Measurements from ENCODE around the gene ANKS1A. TPM values are rescaled to one million over a fixed set of nuclear protein-coding genes. Genes with fewer than 3 reads are reported as not detected.

Gene ANKS1A
- total RNA-seq, 4 donors from 2014 or later, result 12.1 to 31.8 (median 24.1) TPM

GRCh38 chr6:35108309-35108885 is 219.3 kb downstream of the ANKS1A start:
- H3K27ac ChIP-seq, result no peak overlapping the region
- no peaks in the 10 kb centered on the region for H3K27me3 ChIP-seq
- no peaks in the 10 kb centered on the region for H3K4me1 ChIP-seq
- no peak overlapping the region for H3K4me3 ChIP-seq
- no peaks in the 10 kb centered on the region for H3K9me3 ChIP-seq
- intact Hi-C loops (cut with DNase I; ENCODE audit: low total_unique reads), result no loop called here
- H3K36me3 ChIP-seq, result no peaks in the 10 kb centered on the region
- TF ChIP-seq, protein P1, sequence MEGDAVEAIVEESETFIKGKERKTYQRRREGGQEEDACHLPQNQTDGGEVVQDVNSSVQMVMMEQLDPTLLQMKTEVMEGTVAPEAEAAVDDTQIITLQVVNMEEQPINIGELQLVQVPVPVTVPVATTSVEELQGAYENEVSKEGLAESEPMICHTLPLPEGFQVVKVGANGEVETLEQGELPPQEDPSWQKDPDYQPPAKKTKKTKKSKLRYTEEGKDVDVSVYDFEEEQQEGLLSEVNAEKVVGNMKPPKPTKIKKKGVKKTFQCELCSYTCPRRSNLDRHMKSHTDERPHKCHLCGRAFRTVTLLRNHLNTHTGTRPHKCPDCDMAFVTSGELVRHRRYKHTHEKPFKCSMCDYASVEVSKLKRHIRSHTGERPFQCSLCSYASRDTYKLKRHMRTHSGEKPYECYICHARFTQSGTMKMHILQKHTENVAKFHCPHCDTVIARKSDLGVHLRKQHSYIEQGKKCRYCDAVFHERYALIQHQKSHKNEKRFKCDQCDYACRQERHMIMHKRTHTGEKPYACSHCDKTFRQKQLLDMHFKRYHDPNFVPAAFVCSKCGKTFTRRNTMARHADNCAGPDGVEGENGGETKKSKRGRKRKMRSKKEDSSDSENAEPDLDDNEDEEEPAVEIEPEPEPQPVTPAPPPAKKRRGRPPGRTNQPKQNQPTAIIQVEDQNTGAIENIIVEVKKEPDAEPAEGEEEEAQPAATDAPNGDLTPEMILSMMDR (IDR thresholded peaks at IDR 0.05), result no peak
- no peak for TF ChIP-seq POLR2A (IDR thresholded peaks at IDR 0.05)
- DNase-seq, result no peak

DNA sequence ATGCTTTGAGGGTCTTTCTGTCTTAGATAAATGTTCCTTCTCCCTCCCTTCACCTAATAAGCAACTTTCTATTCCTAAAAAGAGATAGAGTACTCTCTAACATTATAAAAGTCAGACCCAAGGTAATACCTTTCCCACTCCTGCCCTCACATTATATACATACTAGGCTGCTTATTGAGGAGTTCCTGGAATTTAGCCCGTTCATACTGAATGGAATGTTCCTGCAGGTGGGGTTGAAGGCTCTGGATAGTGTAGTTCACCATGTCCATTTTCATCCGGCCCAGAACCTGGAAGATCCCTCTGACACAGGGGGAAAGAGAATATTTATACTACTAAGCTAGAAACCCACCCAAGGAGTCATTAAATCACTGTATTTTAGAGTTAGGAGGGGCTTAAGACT is 231.7 kb downstream of the ANKS1A start:
- TF ChIP-seq POLR2A (IDR thresholded peaks at IDR 0.05), result no peak
- TF ChIP-seq, protein P1 (IDR thresholded peaks at IDR 0.05), result no peak
- no peak overlapping the region for H3K4me3 ChIP-seq
- intact Hi-C loops (cut with DNase I; ENCODE audit: low total_unique reads), result no loop called here
- H3K4me1 ChIP-seq, result no peaks in the 10 kb centered on the region
- no peak overlapping the region for H3K27ac ChIP-seq
- no peaks in the 10 kb centered on the region for H3K9me3 ChIP-seq
- DNase-seq, result no peak
- H3K27me3 ChIP-seq, result no peaks in the 10 kb centered on the region
- H3K36me3 ChIP-seq, result no peaks in the 10 kb centered on the region

GRCh38 chr6:35124356-35124755 is 235.3 kb downstream of the ANKS1A start:
- H3K9me3 ChIP-seq, result no peaks in the 10 kb centered on the region
- H3K27me3 ChIP-seq, result no peaks in the 10 kb centered on the region
- no peak for DNase-seq
- TF ChIP-seq POLR2A (IDR thresholded peaks at IDR 0.05), result no peak
- TF ChIP-seq, protein P1 (IDR thresholded peaks at IDR 0.05), result no peak
- H3K4me1 ChIP-seq, result no peaks in the 10 kb centered on the region
- intact Hi-C loops (cut with DNase I; ENCODE audit: low total_unique reads), result no loop called here
- H3K36me3 ChIP-seq, result no peaks in the 10 kb centered on the region
- H3K4me3 ChIP-seq, result no peak overlapping the region
- no peak overlapping the region for H3K27ac ChIP-seq

DNA sequence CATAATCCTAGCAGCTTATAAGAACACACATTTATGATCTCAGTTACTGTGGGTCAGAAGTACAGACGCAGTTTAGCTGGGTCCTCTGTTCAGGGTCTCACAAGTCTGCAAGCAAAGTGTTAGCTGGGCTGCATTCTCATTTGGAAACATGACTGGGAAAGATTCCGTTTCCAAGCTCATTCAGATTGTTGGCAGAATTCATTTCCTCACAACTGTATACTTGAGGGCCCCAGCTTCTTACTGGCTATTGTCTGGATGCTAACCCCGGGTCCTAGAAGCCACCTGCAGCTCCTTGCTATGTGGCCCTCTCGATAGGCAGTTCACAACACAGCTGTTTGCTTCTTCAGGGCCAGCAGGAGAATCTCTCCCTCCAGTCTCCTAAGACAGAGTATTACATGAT is 239.0 kb downstream of the ANKS1A start:
- intact Hi-C loops (cut with DNase I; ENCODE audit: low total_unique reads), result no loop called here
- no peak overlapping the region for H3K27ac ChIP-seq
- H3K4me1 ChIP-seq, result no peaks in the 10 kb centered on the region
- TF ChIP-seq, protein P1 (IDR thresholded peaks at IDR 0.05), result no peak
- TF ChIP-seq POLR2A (IDR thresholded peaks at IDR 0.05), result no peak
- H3K27me3 ChIP-seq, result no peaks in the 10 kb centered on the region
- no peak for DNase-seq
- H3K4me3 ChIP-seq, result no peak overlapping the region
- no peaks in the 10 kb centered on the region for H3K9me3 ChIP-seq
- H3K36me3 ChIP-seq, result no peaks in the 10 kb centered on the region

DNA sequence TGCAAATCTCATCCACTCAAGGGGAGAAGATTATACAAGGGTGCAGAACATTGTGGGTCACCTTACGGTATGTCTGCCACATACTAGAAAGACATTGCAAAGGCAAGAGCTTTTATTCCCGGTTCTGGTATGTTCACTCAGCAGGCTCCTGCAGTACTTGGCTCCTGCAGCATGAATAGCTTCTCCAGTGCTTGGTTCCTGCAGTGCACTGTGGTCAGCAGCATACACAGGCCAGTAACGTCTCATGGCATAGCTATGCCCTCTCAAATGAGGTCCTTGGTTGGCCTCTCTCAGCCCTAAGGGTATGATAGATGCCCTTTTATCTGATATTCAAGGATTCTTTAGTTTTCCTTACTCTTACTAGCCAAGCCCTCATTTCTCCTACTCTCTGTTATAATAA is 239.4 kb downstream of the ANKS1A start:
- H3K4me3 ChIP-seq, result no peak overlapping the region
- no peaks in the 10 kb centered on the region for H3K4me1 ChIP-seq
- H3K36me3 ChIP-seq, result no peaks in the 10 kb centered on the region
- no peaks in the 10 kb centered on the region for H3K27me3 ChIP-seq
- intact Hi-C loops (cut with DNase I; ENCODE audit: low total_unique reads), result no loop called here
- DNase-seq, result no peak
- TF ChIP-seq, protein P1 (IDR thresholded peaks at IDR 0.05), result no peak
- no peak for TF ChIP-seq POLR2A (IDR thresholded peaks at IDR 0.05)
- no peak overlapping the region for H3K27ac ChIP-seq
- no peaks in the 10 kb centered on the region for H3K9me3 ChIP-seq
